Activated naive CD4-positive, alpha-beta T cell treated with anti-CD3 and anti-CD28 coated beads, Interleukin-2, amount 50 U/mL, for 24 hours (primary cell): ENCODE results near the gene TLE3.

Experiments used
- H3K27ac Mint-ChIP-seq: one replicate; pipeline ENCODE4 v1.8.0; 2021; ENCODE audit warnings: mild to moderate bottlenecking, mixed read lengths
- H3K27me3 Mint-ChIP-seq: one replicate; pipeline ENCODE4 v1.8.0; 2021; ENCODE audit warnings: mixed read lengths
- H3K36me3 Mint-ChIP-seq: one replicate; pipeline ENCODE4 v1.8.0; 2021; ENCODE audit warnings: mixed read lengths
- H3K4me1 Mint-ChIP-seq: one replicate; pipeline ENCODE4 v1.8.0; 2021; ENCODE audit warnings: mixed read lengths
- H3K4me3 Mint-ChIP-seq: one replicate; pipeline ENCODE4 v1.8.0; 2021; ENCODE audit warnings: mild to moderate bottlenecking, mixed read lengths
- H3K9me3 Mint-ChIP-seq: one replicate; pipeline ENCODE4 v1.8.0; 2021; ENCODE audit warnings: mixed read lengths

Gene TLE3

DNA sequence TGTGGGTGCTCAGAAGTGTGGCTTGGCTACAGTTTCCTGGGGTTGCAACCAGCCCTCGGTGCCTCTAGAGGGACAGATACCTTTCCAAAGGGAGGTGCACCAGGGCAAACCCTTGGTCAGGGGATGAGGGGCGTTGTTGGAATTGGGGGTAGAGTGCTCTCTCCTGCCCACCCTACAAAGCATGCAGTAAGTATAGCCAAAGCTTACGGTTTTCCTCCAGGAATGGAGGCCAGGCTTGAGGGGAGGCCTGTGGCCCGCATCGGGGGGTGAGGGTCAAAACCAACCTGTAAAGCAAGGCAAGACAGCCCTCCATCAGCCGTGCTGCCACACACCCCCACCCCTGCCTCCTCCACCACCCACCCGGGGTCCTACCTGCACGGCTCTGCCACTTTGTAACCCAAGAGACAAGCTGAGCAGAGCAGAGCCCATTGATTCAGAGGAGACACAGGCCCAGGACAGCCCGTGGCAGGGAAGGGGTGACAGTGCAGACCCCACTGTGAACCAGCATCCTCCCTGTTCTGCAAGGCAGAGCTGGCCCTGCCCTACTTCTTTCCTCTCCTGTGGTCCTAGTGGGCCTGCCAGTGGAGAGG lies 41.5 kb downstream of the TLE3 start:
- Mint-ChIP-seq H3K27me3 (no peaks in the 10 kb centered on the region), H3K4me3 (no peak overlapping the region), H3K9me3 (no peaks in the 10 kb centered on the region), H3K27ac (no peak overlapping the region), H3K36me3 (peaks cover 11% of the 10 kb centered on the region), H3K4me1 (no peaks in the 10 kb centered on the region)

GRCh38 chr15:70055601-70056051 lies 42.1 kb downstream of the TLE3 start:
- H3K4me1 Mint-ChIP-seq, result no peaks in the 10 kb centered on the region
- no peaks in the 10 kb centered on the region for H3K9me3 Mint-ChIP-seq
- H3K4me3 Mint-ChIP-seq, result no peak overlapping the region
- no peak overlapping the region for H3K27ac Mint-ChIP-seq
- peaks cover 11% of the 10 kb centered on the region for H3K36me3 Mint-ChIP-seq
- H3K27me3 Mint-ChIP-seq, result no peaks in the 10 kb centered on the region

DNA sequence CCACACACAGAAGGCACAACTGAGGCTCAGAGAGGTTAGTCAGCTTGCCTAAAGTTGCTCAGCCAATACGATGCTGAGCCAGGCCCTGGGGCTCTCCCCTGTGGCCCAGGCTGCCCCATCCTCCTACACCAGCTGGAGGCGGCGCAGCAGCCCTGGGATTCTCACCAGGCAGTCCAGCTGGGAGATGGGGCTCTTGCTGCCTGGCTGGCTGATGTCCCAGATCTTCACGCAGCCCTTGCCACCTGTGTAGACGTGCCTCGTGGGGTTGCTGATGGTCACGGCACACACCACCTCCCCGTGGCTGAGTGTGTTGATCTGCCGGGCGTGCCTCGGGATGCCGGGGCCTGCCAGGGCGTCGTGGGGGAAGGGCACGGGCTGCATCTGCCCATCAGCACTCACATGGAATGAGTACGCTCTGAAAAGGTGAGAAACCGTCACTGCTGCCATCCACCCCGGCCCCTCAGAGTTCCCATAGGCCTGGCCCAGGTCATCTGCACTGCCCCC lies 42.8 kb downstream of the TLE3 start:
- H3K27ac Mint-ChIP-seq, result no peak overlapping the region
- no peaks in the 10 kb centered on the region for H3K9me3 Mint-ChIP-seq
- H3K4me1 Mint-ChIP-seq, result no peaks in the 10 kb centered on the region
- H3K36me3 Mint-ChIP-seq, result peaks cover 13% of the 10 kb centered on the region
- no peaks in the 10 kb centered on the region for H3K27me3 Mint-ChIP-seq
- no peak overlapping the region for H3K4me3 Mint-ChIP-seq

GRCh38 chr15:70054366-70054765 lies 43.4 kb downstream of the TLE3 start:
- Mint-ChIP-seq H3K27ac (peak overlapping the region; percentile 74), H3K27me3 (no peaks in the 10 kb centered on the region), H3K9me3 (no peaks in the 10 kb centered on the region), H3K36me3 (peaks cover 13% of the 10 kb centered on the region), H3K4me1 (no peaks in the 10 kb centered on the region), H3K4me3 (no peak overlapping the region)

- Mint-ChIP-seq H3K27me3 (no peaks in the 10 kb centered on the region), H3K4me1 (no peaks in the 10 kb centered on the region), H3K9me3 (no peaks in the 10 kb centered on the region), H3K36me3 (peaks cover 15% of the 10 kb centered on the region), H3K4me3 (no peak overlapping the region), H3K27ac (peak overlapping the region; percentile 83)
Measured at GRCh38 chr15:70053716-70054229, 43.9 kb downstream of the TLE3 start.

DNA sequence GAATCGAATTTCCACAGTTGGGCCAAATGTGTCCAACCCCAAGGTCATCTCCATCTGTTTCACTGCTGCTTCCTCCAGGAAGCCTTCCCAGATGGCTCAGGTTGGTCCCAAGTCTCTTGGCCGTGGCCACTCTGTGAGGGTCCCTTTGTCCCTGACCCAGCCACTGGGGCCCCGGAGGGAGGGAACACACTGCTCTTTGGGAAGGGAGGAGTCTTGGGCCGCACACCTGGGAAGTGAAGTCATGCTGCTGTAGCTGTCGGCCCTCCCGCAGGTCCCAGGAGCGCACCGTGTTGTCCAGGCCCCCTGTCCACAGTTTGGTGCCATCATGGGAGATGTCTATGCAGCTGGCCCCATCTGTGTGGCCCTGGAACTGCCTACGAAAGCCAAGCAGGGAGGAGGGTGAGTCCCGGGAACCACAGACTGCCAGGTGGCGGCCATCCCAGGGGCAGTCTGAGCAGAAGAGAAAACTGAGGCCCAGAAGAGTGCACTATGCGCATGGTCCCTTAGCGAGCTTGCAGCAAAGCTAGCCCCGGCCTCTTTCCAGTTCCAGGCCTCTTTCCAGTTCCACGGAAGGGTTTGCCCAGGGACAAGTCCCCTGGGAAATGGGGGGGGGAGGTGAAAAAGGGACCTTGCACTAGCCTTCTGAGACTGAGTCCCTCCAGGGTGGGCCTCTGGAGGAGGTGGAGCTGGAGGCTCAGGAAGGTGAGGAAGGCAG lies 44.6 kb downstream of the TLE3 start:
- peaks cover 15% of the 10 kb centered on the region for H3K36me3 Mint-ChIP-seq
- H3K27ac Mint-ChIP-seq, result peak overlapping the region; percentile 55
- no peak overlapping the region for H3K4me3 Mint-ChIP-seq
- no peaks in the 10 kb centered on the region for H3K27me3 Mint-ChIP-seq
- H3K4me1 Mint-ChIP-seq, result no peaks in the 10 kb centered on the region
- no peaks in the 10 kb centered on the region for H3K9me3 Mint-ChIP-seq

DNA sequence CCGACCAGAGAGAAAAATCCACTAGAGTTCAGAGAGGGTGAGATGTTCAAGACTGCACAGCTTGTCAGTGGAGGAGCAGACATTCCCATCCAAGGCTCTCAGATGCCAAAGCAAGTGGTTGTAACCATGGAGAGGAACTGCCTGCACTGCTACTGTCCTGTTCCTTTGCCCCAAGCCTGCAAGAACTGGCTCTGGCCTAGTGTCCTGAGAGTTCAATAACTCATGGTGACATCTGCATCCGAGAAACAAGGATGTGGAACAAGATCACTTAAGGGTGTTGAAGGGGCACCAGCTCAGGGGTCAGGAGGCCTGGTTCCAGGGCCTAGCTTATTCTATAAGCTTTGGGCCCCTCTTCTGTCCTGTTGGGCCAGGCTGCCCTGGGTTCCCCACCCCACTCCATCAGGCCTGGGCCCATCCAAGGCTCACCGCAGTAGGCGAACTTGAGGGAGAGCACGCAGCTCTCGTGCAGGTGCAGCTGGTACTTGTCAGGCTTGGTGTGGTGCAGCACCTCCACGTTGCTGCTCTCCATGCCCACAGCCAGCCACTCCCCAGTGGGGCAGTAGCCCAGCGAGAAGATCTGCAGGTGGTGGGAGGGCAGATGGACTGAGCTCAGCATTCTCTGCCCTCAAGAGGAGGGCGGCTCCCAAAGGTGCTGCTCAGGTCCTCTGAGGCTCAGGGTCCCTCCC lies 45.6 kb downstream of the TLE3 start:
- Mint-ChIP-seq H3K4me3 (no peak overlapping the region), H3K27me3 (no peaks in the 10 kb centered on the region), H3K27ac (no peak overlapping the region), H3K4me1 (no peaks in the 10 kb centered on the region), H3K9me3 (no peaks in the 10 kb centered on the region), H3K36me3 (peaks cover 15% of the 10 kb centered on the region)

- Mint-ChIP-seq H3K4me3 (no peak overlapping the region), H3K27ac (no peak overlapping the region), H3K27me3 (no peaks in the 10 kb centered on the region), H3K4me1 (no peaks in the 10 kb centered on the region), H3K9me3 (no peaks in the 10 kb centered on the region), H3K36me3 (peaks cover 15% of the 10 kb centered on the region)
Measured at GRCh38 chr15:70050970-70051369, 46.7 kb downstream of the TLE3 start.

DNA sequence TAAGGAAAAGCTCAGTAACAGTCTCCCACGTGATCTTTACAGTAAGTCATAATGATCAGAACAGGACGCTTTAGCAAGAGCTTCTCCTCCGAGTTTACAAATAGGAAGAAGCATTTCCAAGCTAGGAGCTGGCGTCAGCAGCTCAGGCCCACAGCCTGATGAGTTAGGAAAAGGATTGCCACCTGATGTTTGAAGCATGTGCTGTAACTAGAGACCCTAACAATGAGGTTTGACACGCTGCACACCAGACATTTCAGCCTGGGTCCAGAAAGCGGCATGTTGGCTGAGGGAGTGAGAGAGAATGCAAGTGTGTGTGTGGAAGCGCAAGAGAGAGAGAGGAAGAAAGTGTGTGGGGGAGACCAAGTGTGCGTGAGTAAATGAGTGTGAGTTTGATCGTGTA lies 47.3 kb downstream of the TLE3 start:
- no peaks in the 10 kb centered on the region for H3K9me3 Mint-ChIP-seq
- no peaks in the 10 kb centered on the region for H3K27me3 Mint-ChIP-seq
- H3K36me3 Mint-ChIP-seq, result peaks cover 15% of the 10 kb centered on the region
- no peak overlapping the region for H3K4me3 Mint-ChIP-seq
- H3K27ac Mint-ChIP-seq, result peak overlapping the region; percentile 43
- no peaks in the 10 kb centered on the region for H3K4me1 Mint-ChIP-seq

DNA sequence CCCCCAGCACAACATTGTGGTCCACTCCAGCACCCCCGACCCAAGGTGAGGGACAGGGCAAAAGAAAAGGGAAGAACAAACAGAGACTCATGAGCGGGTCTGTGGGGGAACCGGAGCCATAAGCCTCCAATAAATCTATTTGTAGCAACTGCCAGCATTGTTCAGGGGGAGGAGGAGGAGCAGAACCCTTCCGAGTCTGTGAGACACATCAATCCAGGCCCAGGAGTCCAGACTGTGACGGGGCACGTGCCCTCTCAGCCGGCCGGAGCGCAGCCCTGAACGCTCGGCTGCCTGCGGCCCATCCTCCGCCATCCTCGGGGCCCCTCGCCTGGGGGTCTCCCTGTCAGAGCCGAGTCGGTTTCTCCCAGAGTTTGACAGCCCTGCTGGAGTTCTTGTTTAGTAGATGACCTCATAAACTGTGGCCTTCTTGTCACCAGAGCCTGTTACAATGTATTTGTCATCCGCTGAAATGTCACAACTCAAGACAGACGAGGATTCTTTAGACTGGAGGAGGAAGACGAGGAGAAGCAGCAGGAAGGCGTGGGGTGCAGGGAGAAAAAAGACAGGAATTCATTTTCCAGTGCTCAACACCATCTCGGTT lies 47.9 kb downstream of the TLE3 start:
- Mint-ChIP-seq H3K4me3 (no peak overlapping the region), H3K4me1 (no peaks in the 10 kb centered on the region), H3K36me3 (peaks cover 16% of the 10 kb centered on the region), H3K27me3 (no peaks in the 10 kb centered on the region), H3K27ac (no peak overlapping the region), H3K9me3 (no peaks in the 10 kb centered on the region)

- Mint-ChIP-seq H3K4me1 (no peaks in the 10 kb centered on the region), H3K9me3 (no peaks in the 10 kb centered on the region), H3K4me3 (no peak overlapping the region), H3K36me3 (peaks cover 17% of the 10 kb centered on the region), H3K27ac (no peak overlapping the region), H3K27me3 (no peaks in the 10 kb centered on the region)
Measured at GRCh38 chr15:70048578-70049514, 48.9 kb downstream of the TLE3 start.

DNA sequence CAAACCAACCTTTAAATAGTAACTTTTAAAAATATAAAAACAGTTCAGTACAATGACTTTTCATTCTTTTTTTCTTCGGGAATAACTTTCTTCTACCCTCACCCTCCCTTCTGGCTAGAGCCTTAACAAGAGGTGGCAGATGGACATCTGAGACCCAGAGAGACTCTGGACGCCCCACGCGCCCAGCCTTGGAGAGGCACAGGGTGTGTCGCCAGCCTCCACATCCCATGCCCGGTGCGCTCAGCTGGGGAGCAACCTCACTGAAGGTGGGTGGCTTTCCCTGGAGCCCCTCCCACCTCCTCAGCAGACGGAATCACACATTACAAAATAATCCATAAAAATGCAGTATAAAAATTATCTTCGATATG lies 49.5 kb downstream of the TLE3 start:
- Mint-ChIP-seq H3K4me3 (no peak overlapping the region), H3K9me3 (no peaks in the 10 kb centered on the region), H3K27me3 (no peaks in the 10 kb centered on the region), H3K36me3 (peaks cover 19% of the 10 kb centered on the region), H3K4me1 (no peaks in the 10 kb centered on the region), H3K27ac (no peak overlapping the region)

- no peak overlapping the region for H3K4me3 Mint-ChIP-seq
- no peaks in the 10 kb centered on the region for H3K27me3 Mint-ChIP-seq
Measured at GRCh38 chr15:70047386-70048197, 50.1 kb downstream of the TLE3 start.

DNA sequence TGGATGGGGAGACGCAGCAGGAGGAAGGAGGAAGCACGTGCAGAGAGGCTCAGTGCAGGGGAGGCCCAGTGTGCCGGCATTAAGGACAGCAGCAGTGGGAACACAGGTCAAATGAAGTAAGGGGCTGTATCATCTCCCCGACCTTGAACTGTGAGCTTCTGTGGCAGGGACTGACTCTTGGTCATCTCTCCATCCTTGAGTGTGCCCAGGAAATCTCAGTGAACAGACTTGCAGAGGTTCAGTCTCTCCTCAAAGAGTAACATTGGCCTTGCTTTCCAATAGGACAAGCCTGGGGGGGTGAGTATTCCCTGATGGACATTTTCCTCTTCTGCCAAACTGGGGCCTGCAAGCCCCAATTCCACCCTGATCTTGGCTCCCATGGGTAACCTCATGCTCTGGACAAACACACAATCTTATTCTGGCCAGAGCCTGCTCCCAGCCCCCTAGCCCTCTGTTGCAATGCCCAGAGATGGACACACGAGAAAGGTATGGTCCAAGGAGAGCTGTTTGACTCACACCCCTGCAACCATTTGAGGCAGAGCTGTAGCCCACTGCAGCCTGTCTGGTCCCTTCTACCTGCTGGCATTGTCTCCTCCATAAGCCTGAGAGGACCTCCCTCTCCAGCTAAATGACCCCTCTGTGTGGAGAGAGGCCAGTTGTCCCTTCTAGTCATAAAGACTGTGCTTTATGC lies 50.9 kb downstream of the TLE3 start:
- H3K36me3 Mint-ChIP-seq, result peaks cover 16% of the 10 kb centered on the region
- H3K27me3 Mint-ChIP-seq, result no peaks in the 10 kb centered on the region
- no peaks in the 10 kb centered on the region for H3K9me3 Mint-ChIP-seq
- no peak overlapping the region for H3K27ac Mint-ChIP-seq
- H3K4me1 Mint-ChIP-seq, result no peaks in the 10 kb centered on the region
- H3K4me3 Mint-ChIP-seq, result no peak overlapping the region

More at GRCh38 chr15:70047386-70048197, 50.1 kb downstream of the TLE3 start:
- H3K9me3 Mint-ChIP-seq, result no peaks in the 10 kb centered on the region
- no peak overlapping the region for H3K27ac Mint-ChIP-seq
- no peaks in the 10 kb centered on the region for H3K4me1 Mint-ChIP-seq
- peaks cover 16% of the 10 kb centered on the region for H3K36me3 Mint-ChIP-seq
